GM18907 (cell line): ENCODE measurements around the gene PRR35.

Experiments used
- ATAC-seq: cut with Tn5 transposase; IDR thresholded peaks from one replicate; pipeline ENCODE4 v1.9.1; 2021; ENCODE audit warnings: mild to moderate bottlenecking, moderate library complexity; ENCODE audit not compliant: unreplicated experiment

The PRR35 gene

GRCh38 chr16:527015-527903 lies 32.9 kb upstream of the PRR35 start, which contains the start of gene CAPN15:
CAPN15 (plus strand) TSS chr16:527712; CDS start chr16:546839, 19,127 bp downstream.
- peak; percentile 67 for ATAC-seq

- ATAC-seq: no peak
These were observed 31.8 kb upstream of the PRR35 start for GRCh38 chr16:528111-529011.

- ATAC-seq: no peak
These were observed 31.1 kb upstream of the PRR35 start for GRCh38 chr16:529012-529575.

GRCh38 chr16:530111-530817 lies 29.9 kb upstream of the PRR35 start:
- no peak for ATAC-seq

GRCh38 chr16:531494-532125 lies 28.6 kb upstream of the PRR35 start:
- ATAC-seq: no peak

GRCh38 chr16:533391-534123 lies 26.6 kb upstream of the PRR35 start:
- ATAC-seq: no peak

- no peak for ATAC-seq
These were observed 26.1 kb upstream of the PRR35 start for GRCh38 chr16:534135-534534.

- no peak for ATAC-seq
These were observed 25.2 kb upstream of the PRR35 start for GRCh38 chr16:534856-535445.

GRCh38 chr16:535446-536405 lies 24.5 kb upstream of the PRR35 start:
- ATAC-seq: no peak

- ATAC-seq: no peak
These were observed 23.4 kb upstream of the PRR35 start for GRCh38 chr16:536746-537145.

- no peak for ATAC-seq
These were observed 22.5 kb upstream of the PRR35 start for GRCh38 chr16:537415-538335.

- no peak for ATAC-seq
These were observed 20.2 kb upstream of the PRR35 start for GRCh38 chr16:539901-540530.

GRCh38 chr16:540645-541340 lies 19.4 kb upstream of the PRR35 start:
- no peak for ATAC-seq

- no peak for ATAC-seq
These were observed 16.7 kb upstream of the PRR35 start for GRCh38 chr16:543301-544164.

- ATAC-seq: no peak
These were observed 15.7 kb upstream of the PRR35 start for GRCh38 chr16:544517-544916.
